ENCODE data around the gene DNAH3.
"Not testable (repeated sequence)": the region's sequence is repeated elsewhere in the genome, so short reads cannot be mapped to it uniquely, and the experiment has no call there.

The DNAH3 gene

GRCh38 chr16:20995711-20996110 is 154.9 kb downstream of the DNAH3 start:
- DNase-seq (ENCODE audit: low read depth in 1 of 2, low spot score in 1 of 2) = no peak
- no peak for TF ChIP-seq REST (IDR thresholded peaks at IDR 0.05; ENCODE audit: insufficient replicate concordance, low read depth)
- TF ChIP-seq, protein P1, sequence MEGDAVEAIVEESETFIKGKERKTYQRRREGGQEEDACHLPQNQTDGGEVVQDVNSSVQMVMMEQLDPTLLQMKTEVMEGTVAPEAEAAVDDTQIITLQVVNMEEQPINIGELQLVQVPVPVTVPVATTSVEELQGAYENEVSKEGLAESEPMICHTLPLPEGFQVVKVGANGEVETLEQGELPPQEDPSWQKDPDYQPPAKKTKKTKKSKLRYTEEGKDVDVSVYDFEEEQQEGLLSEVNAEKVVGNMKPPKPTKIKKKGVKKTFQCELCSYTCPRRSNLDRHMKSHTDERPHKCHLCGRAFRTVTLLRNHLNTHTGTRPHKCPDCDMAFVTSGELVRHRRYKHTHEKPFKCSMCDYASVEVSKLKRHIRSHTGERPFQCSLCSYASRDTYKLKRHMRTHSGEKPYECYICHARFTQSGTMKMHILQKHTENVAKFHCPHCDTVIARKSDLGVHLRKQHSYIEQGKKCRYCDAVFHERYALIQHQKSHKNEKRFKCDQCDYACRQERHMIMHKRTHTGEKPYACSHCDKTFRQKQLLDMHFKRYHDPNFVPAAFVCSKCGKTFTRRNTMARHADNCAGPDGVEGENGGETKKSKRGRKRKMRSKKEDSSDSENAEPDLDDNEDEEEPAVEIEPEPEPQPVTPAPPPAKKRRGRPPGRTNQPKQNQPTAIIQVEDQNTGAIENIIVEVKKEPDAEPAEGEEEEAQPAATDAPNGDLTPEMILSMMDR (IDR thresholded peaks at IDR 0.05; ENCODE audit: insufficient read depth, low read length) = no peak
- TF ChIP-seq POLR2AphosphoS5 (IDR thresholded peaks at IDR 0.05; ENCODE audit: low read depth) = no peak
- no peak for TF ChIP-seq SPI1 (IDR thresholded peaks at IDR 0.05; ENCODE audit: borderline replicate concordance, low read depth)
- no peak for TF ChIP-seq GABPA (IDR thresholded peaks at IDR 0.05; ENCODE audit: low read depth)
- no peaks in the 10 kb centered on the region for H3K27me3 ChIP-seq (ENCODE audit: insufficient read depth, poor library complexity, severe bottlenecking)

GRCh38 chr16:20989496-20990070 is 161.1 kb downstream of the DNAH3 start:
- not testable (repeated sequence) for H3K27me3 ChIP-seq (ENCODE audit: insufficient read depth, poor library complexity, severe bottlenecking); H3K27ac ChIP-seq (replicated peaks); DNase-seq (ENCODE audit: low read depth in 1 of 2, low spot score in 1 of 2); H3K4me3 ChIP-seq (replicated peaks; ENCODE audit: insufficient read depth, low read length)

More at GRCh38 chr16:20995711-20996110, 154.9 kb downstream of the DNAH3 start:
- no peak overlapping the region for H3K27ac ChIP-seq (replicated peaks)
- H3K4me3 ChIP-seq (replicated peaks; ENCODE audit: insufficient read depth, low read length) = no peak overlapping the region

DNA sequence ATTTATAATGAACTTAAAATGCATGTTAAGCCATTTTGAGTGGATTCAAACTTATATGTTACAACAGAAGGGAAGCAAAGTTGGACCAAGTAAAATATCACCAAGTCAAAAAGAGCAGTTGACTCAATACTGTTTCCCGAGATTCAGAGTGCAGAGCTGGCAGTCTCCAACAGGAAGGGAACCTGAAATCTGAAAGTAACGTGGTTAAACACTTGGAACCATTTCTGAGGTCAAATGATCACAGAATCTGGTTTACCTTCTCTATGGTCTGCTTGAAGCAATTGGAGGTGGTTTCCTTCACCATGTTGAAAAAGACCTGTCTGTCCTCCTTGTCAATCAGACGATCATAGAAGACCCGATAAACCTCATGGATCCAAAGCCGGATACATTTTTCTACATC is 163.6 kb downstream of the DNAH3 start:
- DNase-seq (ENCODE audit: low read depth in 1 of 2, low spot score in 1 of 2) = no peak
- H3K27ac ChIP-seq (replicated peaks) = no peak overlapping the region
- H3K27me3 ChIP-seq (ENCODE audit: insufficient read depth, poor library complexity, severe bottlenecking) = no peaks in the 10 kb centered on the region

More for the DNA sequence above, 163.6 kb downstream of the DNAH3 start:
- TF ChIP-seq, protein P1 (IDR thresholded peaks at IDR 0.05; ENCODE audit: insufficient read depth, low read length) = no peak
- TF ChIP-seq GABPA (IDR thresholded peaks at IDR 0.05; ENCODE audit: low read depth) = no peak
- no peak for TF ChIP-seq SPI1 (IDR thresholded peaks at IDR 0.05; ENCODE audit: borderline replicate concordance, low read depth)
- no peak for TF ChIP-seq POLR2AphosphoS5 (IDR thresholded peaks at IDR 0.05; ENCODE audit: low read depth)
- no peak for TF ChIP-seq REST (IDR thresholded peaks at IDR 0.05; ENCODE audit: insufficient replicate concordance, low read depth)
- H3K4me3 ChIP-seq (replicated peaks; ENCODE audit: insufficient read depth, low read length) = no peak overlapping the region

All from HL-60 (cell line).